MM.1S (cell line): ENCODE measurements around the gene PARVB.

Source experiments
- EZH2 ChIP-seq: fragments of 300-600 bp; sonication (generic); optimal IDR thresholded peaks from 2 replicates; pipeline ENCODE3; 2017; ENCODE audit warnings: low read depth, mild to moderate bottlenecking, antibody characterized with exemption, low read length, mixed read lengths
- TF ChIP-seq, protein P1 (sequence below): fragments of 300-600 bp; sonication (generic); IDR thresholded peaks from 2 replicates; pipeline ENCODE4 v1.5.1; 2016; ENCODE audit warnings: antibody characterized with exemption, low read length, mixed read lengths

DNA sequence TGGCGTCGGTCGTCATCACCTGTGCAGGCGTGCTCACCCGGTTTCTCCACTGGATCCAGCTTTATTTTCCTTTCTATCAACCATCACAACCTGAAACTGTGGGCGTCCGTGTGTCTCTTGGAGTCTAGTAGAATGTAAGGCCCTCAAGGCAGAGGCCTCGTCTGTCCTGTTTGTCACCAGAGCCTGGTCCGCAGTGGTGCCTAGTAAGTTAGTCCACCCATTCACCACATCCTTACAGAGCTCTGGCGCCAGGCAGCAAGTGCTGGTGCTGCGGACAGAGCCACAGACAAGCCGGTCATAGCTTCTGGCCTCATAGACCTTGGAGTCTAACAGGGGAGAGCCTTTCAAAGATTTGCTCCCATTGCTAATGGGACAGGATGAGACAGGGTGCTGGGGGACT is 92.2 kb downstream of the PARVB start:
- no peak for TF ChIP-seq EZH2
- TF ChIP-seq, protein P1, sequence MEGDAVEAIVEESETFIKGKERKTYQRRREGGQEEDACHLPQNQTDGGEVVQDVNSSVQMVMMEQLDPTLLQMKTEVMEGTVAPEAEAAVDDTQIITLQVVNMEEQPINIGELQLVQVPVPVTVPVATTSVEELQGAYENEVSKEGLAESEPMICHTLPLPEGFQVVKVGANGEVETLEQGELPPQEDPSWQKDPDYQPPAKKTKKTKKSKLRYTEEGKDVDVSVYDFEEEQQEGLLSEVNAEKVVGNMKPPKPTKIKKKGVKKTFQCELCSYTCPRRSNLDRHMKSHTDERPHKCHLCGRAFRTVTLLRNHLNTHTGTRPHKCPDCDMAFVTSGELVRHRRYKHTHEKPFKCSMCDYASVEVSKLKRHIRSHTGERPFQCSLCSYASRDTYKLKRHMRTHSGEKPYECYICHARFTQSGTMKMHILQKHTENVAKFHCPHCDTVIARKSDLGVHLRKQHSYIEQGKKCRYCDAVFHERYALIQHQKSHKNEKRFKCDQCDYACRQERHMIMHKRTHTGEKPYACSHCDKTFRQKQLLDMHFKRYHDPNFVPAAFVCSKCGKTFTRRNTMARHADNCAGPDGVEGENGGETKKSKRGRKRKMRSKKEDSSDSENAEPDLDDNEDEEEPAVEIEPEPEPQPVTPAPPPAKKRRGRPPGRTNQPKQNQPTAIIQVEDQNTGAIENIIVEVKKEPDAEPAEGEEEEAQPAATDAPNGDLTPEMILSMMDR, result no peak
